Nephron (organoid): Measurements from ENCODE around the gene PPARGC1A.

Source experiments
- H3K27ac Mint-ChIP-seq, 3 experiments: 2 replicates each; pipeline ENCODE4 v1.8.0; 2020; ENCODE audit warnings: mixed read lengths in 3 of 3, mild to moderate bottlenecking in 2 of 3, moderate library complexity in 1 of 3
- H3K27me3 Mint-ChIP-seq: 2 replicates; pipeline ENCODE4 v1.8.0; 2021; ENCODE audit warnings: low read depth, mild to moderate bottlenecking, moderate library complexity, mixed read lengths
- H3K36me3 Mint-ChIP-seq: 2 replicates; pipeline ENCODE4 v1.8.0; 2020; ENCODE audit warnings: low read depth, mixed read lengths
- H3K4me1 Mint-ChIP-seq: 2 replicates; pipeline ENCODE4 v1.8.0; 2020; ENCODE audit warnings: mixed read lengths
- H3K4me3 Mint-ChIP-seq, 3 experiments: 2 replicates each; pipeline ENCODE4 v1.8.0; 2020; ENCODE audit warnings: mild to moderate bottlenecking in 3 of 3, mixed read lengths in 3 of 3, moderate library complexity in 2 of 3
- H3K9me3 Mint-ChIP-seq: 2 replicates; pipeline ENCODE4 v1.8.0; 2020; ENCODE audit warnings: mixed read lengths
- CTCF ChIP-seq, 3 experiments: fragments of 200-600 bp; sonication (generic); IDR thresholded peaks; one replicate each; pipeline ENCODE4 v1.5.0; 2021; ENCODE audit warnings: antibody characterized with exemption in 3 of 3; ENCODE audit not compliant: unreplicated experiment in 3 of 3

Gene PPARGC1A

GRCh38 chr4:23847158-23847557, 42.7 kb downstream of the PPARGC1A start:
- H3K36me3 Mint-ChIP-seq: no peaks in the 10 kb centered on the region
- H3K27me3 Mint-ChIP-seq: no peaks in the 10 kb centered on the region
- H3K9me3 Mint-ChIP-seq: no peaks in the 10 kb centered on the region
- H3K4me3 Mint-ChIP-seq: no peak overlapping the region
- no peak for TF ChIP-seq CTCF (IDR thresholded peaks at IDR 0.05; ENCODE audit: unreplicated experiment in 3 of 3)
- H3K4me1 Mint-ChIP-seq: no peaks in the 10 kb centered on the region
- H3K27ac Mint-ChIP-seq: no peak overlapping the region

DNA sequence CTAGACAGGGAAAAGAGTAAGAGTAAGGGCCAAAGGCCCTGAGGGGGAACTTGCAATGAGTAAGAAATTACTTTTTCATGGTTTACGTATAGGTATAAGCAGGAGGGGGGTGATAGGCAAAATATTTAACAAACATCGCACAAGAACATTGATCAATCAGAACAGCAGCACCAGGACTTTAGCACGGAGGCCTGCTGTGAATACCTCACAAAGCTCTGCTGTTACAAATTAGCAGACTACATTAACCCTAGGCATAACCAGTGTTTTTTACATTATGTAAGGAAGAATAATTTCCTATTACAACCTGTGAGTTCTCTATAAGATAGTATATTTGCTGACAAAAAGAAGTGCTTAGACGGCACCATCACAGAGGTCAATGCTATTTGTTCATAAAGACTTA, 44.9 kb downstream of the PPARGC1A start:
- Mint-ChIP-seq H3K27me3 (no peaks in the 10 kb centered on the region), H3K9me3 (no peaks in the 10 kb centered on the region)

DNA sequence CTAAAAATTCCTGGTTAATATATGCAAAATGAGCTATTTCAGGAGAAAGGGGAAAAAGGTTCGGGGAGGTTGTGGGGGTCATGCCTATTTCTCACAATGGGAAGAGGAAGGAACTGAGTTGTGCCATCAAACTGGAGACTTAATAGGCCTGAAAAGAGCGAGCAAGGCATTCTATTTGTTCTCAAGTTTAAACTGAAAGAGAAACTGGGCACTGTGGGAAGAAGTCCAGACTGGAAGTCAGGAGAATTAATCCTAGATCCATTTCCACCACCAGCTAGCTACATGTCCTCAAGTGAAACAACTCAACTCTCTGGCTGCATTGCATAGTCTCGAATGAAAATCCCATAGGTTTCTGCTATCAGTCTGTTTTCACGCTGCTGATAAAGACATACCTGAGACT, 50.6 kb downstream of the PPARGC1A start:
- Mint-ChIP-seq H3K27ac (no peak overlapping the region), H3K4me3 (no peak overlapping the region), H3K36me3 (no peaks in the 10 kb centered on the region), H3K27me3 (no peaks in the 10 kb centered on the region), H3K4me1 (no peaks in the 10 kb centered on the region), H3K9me3 (no peaks in the 10 kb centered on the region)
- no peak for TF ChIP-seq CTCF (IDR thresholded peaks at IDR 0.05; ENCODE audit: unreplicated experiment in 3 of 3)

More for the DNA sequence above, 44.9 kb downstream of the PPARGC1A start:
- Mint-ChIP-seq H3K4me1 (no peaks in the 10 kb centered on the region), H3K4me3 (no peak overlapping the region), H3K36me3 (no peaks in the 10 kb centered on the region), H3K27ac (peak overlapping the region in 1 of 3 experiments; percentile 52)
- no peak for TF ChIP-seq CTCF (IDR thresholded peaks at IDR 0.05; ENCODE audit: unreplicated experiment in 3 of 3)

GRCh38 chr4:23838607-23839006, 51.2 kb downstream of the PPARGC1A start:
- Mint-ChIP-seq H3K4me1 (no peaks in the 10 kb centered on the region), H3K9me3 (no peaks in the 10 kb centered on the region), H3K27me3 (no peaks in the 10 kb centered on the region), H3K27ac (no peak overlapping the region), H3K36me3 (no peaks in the 10 kb centered on the region), H3K4me3 (no peak overlapping the region)
- no peak for TF ChIP-seq CTCF (IDR thresholded peaks at IDR 0.05; ENCODE audit: unreplicated experiment in 3 of 3)

DNA sequence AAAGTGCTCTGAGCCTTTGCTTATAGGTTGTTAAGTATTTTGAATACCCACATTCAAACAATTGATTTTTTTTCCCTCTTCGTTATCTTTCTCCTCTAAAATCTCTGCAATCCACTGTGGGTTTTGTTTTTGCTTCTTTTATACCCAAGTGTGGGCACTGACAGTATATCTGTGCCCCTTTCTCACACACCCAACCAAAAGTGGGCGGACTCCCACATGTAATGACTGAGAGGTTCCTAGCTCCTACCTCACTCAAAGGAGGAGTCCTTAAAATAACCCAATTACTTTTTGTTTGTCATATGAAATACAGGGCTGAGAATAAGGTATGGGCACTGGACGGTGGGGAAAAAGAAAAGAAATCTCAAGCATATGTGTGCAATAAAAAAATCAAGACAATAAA, 51.7 kb downstream of the PPARGC1A start:
- no peaks in the 10 kb centered on the region for H3K36me3 Mint-ChIP-seq
- no peaks in the 10 kb centered on the region for H3K9me3 Mint-ChIP-seq
- TF ChIP-seq CTCF (IDR thresholded peaks at IDR 0.05; ENCODE audit: unreplicated experiment in 3 of 3): no peak
- no peaks in the 10 kb centered on the region for H3K4me1 Mint-ChIP-seq
- H3K27me3 Mint-ChIP-seq: no peaks in the 10 kb centered on the region
- no peak overlapping the region for H3K4me3 Mint-ChIP-seq
- no peak overlapping the region for H3K27ac Mint-ChIP-seq

DNA sequence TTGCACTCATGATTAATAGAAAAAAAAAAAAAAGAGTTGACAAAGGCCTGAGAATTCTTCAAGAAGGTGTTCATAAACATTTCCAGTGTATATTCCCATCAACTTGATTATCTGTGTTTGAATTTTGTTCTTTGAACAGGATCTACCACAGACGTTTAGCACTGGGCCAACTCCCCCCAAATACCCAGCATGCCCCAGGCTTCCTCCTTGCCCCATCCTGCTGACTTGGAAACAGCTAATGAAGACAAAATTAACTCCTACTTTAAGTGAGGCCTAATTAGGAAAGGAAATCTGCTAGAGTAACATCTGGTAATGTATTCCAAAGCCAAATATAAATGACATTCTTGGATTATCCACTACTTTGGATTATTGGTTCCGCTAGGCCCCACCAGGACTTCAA, 52.5 kb downstream of the PPARGC1A start:
- Mint-ChIP-seq H3K4me3 (no peak overlapping the region), H3K27me3 (no peaks in the 10 kb centered on the region)

More for the DNA sequence above, 52.5 kb downstream of the PPARGC1A start:
- H3K9me3 Mint-ChIP-seq: no peaks in the 10 kb centered on the region
- no peak overlapping the region for H3K27ac Mint-ChIP-seq
- no peaks in the 10 kb centered on the region for H3K4me1 Mint-ChIP-seq
- TF ChIP-seq CTCF (IDR thresholded peaks at IDR 0.05; ENCODE audit: unreplicated experiment in 3 of 3): no peak
- no peaks in the 10 kb centered on the region for H3K36me3 Mint-ChIP-seq
